Measurements from ENCODE around the gene HACD3.

GRCh38 chr15:65619626-65620290 lies 89.5 kb downstream of the HACD3 start:
- TF ChIP-seq CTCF (IDR thresholded peaks at IDR 0.05) (no peak), POLR2A (IDR thresholded peaks at IDR 0.05) (no peak)
